B cell (primary cell): ENCODE results near the gene TLX1. TPM values are rescaled to one million over a fixed set of nuclear protein-coding genes. Genes with fewer than 3 reads are reported as not detected.
A peak's percentile ranks its signal among the peaks of the same experiment; 100 is the strongest.

Source experiments
- ATAC-seq: fragments of 200-7000 bp; cut with Tn5 transposase; one replicate; pipeline ENCODE4 v1.10.0; 2021; ENCODE audit warnings: low read depth, mild to moderate bottlenecking, moderate number of reproducible peaks, moderate library complexity
- CTCF ChIA-PET: fragments of 350-600 bp; sonication (Branson Sonifier 250); formaldehyde crosslinking; loops from one replicate; lab custom pipeline; 2021; ENCODE audit warnings: antibody characterized with exemption, inconsistent platforms; lab: Charles Lee
- POLR2A ChIA-PET: fragments of 350-600 bp; sonication (Branson Sonifier 250); formaldehyde crosslinking; loops from one replicate; lab custom pipeline; 2021; ENCODE audit warnings: antibody characterized with exemption; lab: Charles Lee
- DNase-seq: peaks from one replicate; pipeline ENCODE4 v3.0.0; 2013
- H2AFZ ChIP-seq: 2 replicates; pipeline ENCODE4 v1.6.1; 2012; ENCODE audit warnings: mild to moderate bottlenecking, low read depth, low read length; ENCODE audit not compliant: insufficient read depth, poor library complexity, severe bottlenecking
- H3K27ac ChIP-seq, 2 donors: 1 replicate in 1 of 2; 2 replicates in 1 of 2; pipeline ENCODE4 v1.5.1; 2012 to 2013; ENCODE audit warnings: low read length in 2 of 2, mild to moderate bottlenecking in 2 of 2, moderate library complexity in 1 of 2
- H3K27me3 ChIP-seq, 4 experiments: fragments of 200-600 bp in 1 of 4; sonication (generic) in 1 of 4; replicated peaks in 1 of 4; 1 replicate in 2 of 4; 2 replicates in 2 of 4; pipeline versions ENCODE4 v1.6.1 to v1.7.0; 2013 to 2016; ENCODE audit warnings: low read length in 3 of 4, mild to moderate bottlenecking in 2 of 4, mixed read lengths in 1 of 4, moderate library complexity in 1 of 4; ENCODE audit not compliant: insufficient read depth in 4 of 4, control insufficient read depth in 3 of 4; ENCODE audit errors: control extremely low read depth in 1 of 4
- H3K36me3 ChIP-seq, 2 experiments: replicated peaks in 1 of 2; 1 replicate in 1 of 2; 2 replicates in 1 of 2; pipeline versions ENCODE4 v1.6.1 to v1.7.1; 2013; ENCODE audit warnings: low read length in 1 of 2; ENCODE audit not compliant: insufficient read depth in 2 of 2, control insufficient read depth in 1 of 2; ENCODE audit errors: control extremely low read depth in 1 of 2, extremely low read depth in 1 of 2
- H3K4me1 ChIP-seq, 2 donors: fragments of 200-600 bp in 1 of 2; sonication (generic) in 1 of 2; 1 replicate in 1 of 2; 2 replicates in 1 of 2; pipeline versions ENCODE4 v1.5.1 to v1.6.1; 2013 to 2017; ENCODE audit warnings: low read length in 2 of 2; ENCODE audit not compliant: control insufficient read depth in 2 of 2, insufficient read depth in 2 of 2
- H3K4me2 ChIP-seq: replicated peaks from 2 replicates; pipeline ENCODE3; 2012; ENCODE audit warnings: mild to moderate bottlenecking, low read depth, low read length; ENCODE audit not compliant: poor library complexity, severe bottlenecking
- H3K4me3 ChIP-seq, 5 experiments: fragments of 200-600 bp in 1 of 5; sonication (generic) in 1 of 5; 1 replicate in 3 of 5; 2 replicates in 2 of 5; pipeline versions ENCODE4 v1.5.1 to v1.7.0; 2011 to 2016; ENCODE audit warnings: low read length in 4 of 5, mild to moderate bottlenecking in 4 of 5, low read depth in 2 of 5, control low read depth in 1 of 5, moderate library complexity in 1 of 5; ENCODE audit not compliant: insufficient read depth in 1 of 5; ENCODE audit errors: control extremely low read depth in 1 of 5, extremely low read depth in 1 of 5
- H3K79me2 ChIP-seq: fragments of 200-600 bp; sonication (generic); one replicate; pipeline ENCODE4 v1.6.0; 2016; ENCODE audit warnings: low read length; ENCODE audit not compliant: control insufficient read depth, insufficient read depth
- H3K9ac ChIP-seq: fragments of 200-600 bp; sonication (generic); 2 replicates; pipeline ENCODE4 v1.6.1; 2017; ENCODE audit warnings: mild to moderate bottlenecking, low read length, moderate library complexity
- H3K9me3 ChIP-seq, 3 donors: one replicate each; pipeline versions ENCODE4 v1.6.1 to v1.7.1; 2013; ENCODE audit warnings: low read length in 2 of 3; ENCODE audit not compliant: control insufficient read depth in 2 of 3, insufficient read depth in 1 of 3; ENCODE audit errors: control extremely low read depth in 1 of 3
- H4K20me1 ChIP-seq: 2 replicates; pipeline ENCODE4 v1.6.0; 2012; ENCODE audit warnings: mild to moderate bottlenecking, low read length; ENCODE audit not compliant: insufficient read depth, control insufficient read depth, poor library complexity, severe bottlenecking
- H3K27ac Mint-ChIP-seq: one replicate; pipeline ENCODE4 v1.8.0; 2021; ENCODE audit warnings: mixed read lengths
- H3K27me3 Mint-ChIP-seq: one replicate; pipeline ENCODE4 v1.8.0; 2021; ENCODE audit warnings: mixed read lengths
- H3K4me1 Mint-ChIP-seq: one replicate; pipeline ENCODE4 v1.8.0; 2021; ENCODE audit warnings: mixed read lengths
- H3K4me3 Mint-ChIP-seq: one replicate; pipeline ENCODE4 v1.8.0; 2021; ENCODE audit warnings: mixed read lengths
- H3K9me3 Mint-ChIP-seq: one replicate; pipeline ENCODE4 v1.8.0; 2022; ENCODE audit warnings: mixed read lengths; ENCODE audit not compliant: insufficient read depth
- EZH2 ChIP-seq: IDR thresholded peaks from 2 replicates; pipeline ENCODE4 v1.6.1; 2012; ENCODE audit warnings: borderline replicate concordance, low read depth, mild to moderate bottlenecking, moderate library complexity, low read length; ENCODE audit not compliant: insufficient read depth, poor library complexity, severe bottlenecking
- WGBS: methylation state at CpG from one replicate; pipeline ENCODE4 v1.1.5; 2013; ENCODE audit warnings: missing lambda C conversion rate; ENCODE audit not compliant: insufficient coverage; 5-methylcytosine and 5-hydroxymethylcytosine counted together
- intact Hi-C: fragments of 100-400 bp; cut with micrococcal nuclease; formaldehyde crosslinking; loops from one replicate; pipeline ENCODE4 v1.10.0; 2022
- polyA plus RNA-seq: library from polyadenylated mRNA; depleted of rRNA; stranded (reverse); fragments of >200 nt; gene quantifications from 2 replicates; pipeline ENCODE4 v1.2.3, GENCODE V29; 2012
- total RNA-seq, 2 donors: library from RNA; stranded (reverse); fragments of 120-200 nt in 1 of 2; gene quantifications; 1 replicate in 1 of 2; 2 replicates in 1 of 2; pipeline versions ENCODE4 v1.2.3 to v1.2.4, GENCODE V29; 2013 to 2022
- TF ChIP-seq, protein P1 (sequence below): fragments of 200-600 bp; IDR thresholded peaks from one replicate; pipeline ENCODE4 v1.8.0; 2022; ENCODE audit warnings: antibody characterized with exemption, mild to moderate bottlenecking

Gene TLX1
- total and polyA plus RNA-seq, 2 donors (not counting 1 experiment from before 2014, with no cell fraction given) = not detected

- intact Hi-C loops = loop anchor here (10.0 kb wide), 1 partner anchor 57 kb away; the partner anchor contains the start of gene KAZALD1
- Histone ChIP-seq H3K4me1 (peaks cover 32% of the 10 kb centered on the region in 2 donors), H3K4me3 (peak overlapping the region in 4 of 5 experiments; percentile 51 to 91 (median 72)), H3K9me3 (peaks cover 0 to 22% (median 0%) of the 10 kb centered on the region in 3 donors), H3K36me3 (no peaks in the 10 kb centered on the region), H3K27ac (no peak overlapping the region), H3K79me2 (no peaks in the 10 kb centered on the region), H4K20me1 (no peaks in the 10 kb centered on the region), H3K4me2 (peak overlapping the region; percentile 97), H3K27me3 (peaks cover 0 to 72% (median 48%) of the 10 kb centered on the region in 4 experiments), H2AFZ (peak overlapping the region; percentile 94), H3K9ac (peak overlapping the region; percentile 80)
- H3K9me3 Mint-ChIP-seq = no peaks in the 10 kb centered on the region
- peak overlapping the region; percentile 94 for H3K4me3 Mint-ChIP-seq
- WGBS = 10% methylated on average over 14 of the region's 15 CpGs
- CTCF ChIA-PET = interaction anchor here (0.9 to 5.3 kb wide), 4 partner anchors 11 to 80 kb away, joined by 4 to 29 read pairs (median 17); no protein-coding TSS in a partner anchor
- H3K27ac Mint-ChIP-seq = peak overlapping the region; percentile 82
- H3K4me1 Mint-ChIP-seq = peaks cover 33% of the 10 kb centered on the region
- H3K27me3 Mint-ChIP-seq = peaks cover 57% of the 10 kb centered on the region
- ATAC-seq (no peak), DNase-seq (no peak)
- TF ChIP-seq, protein P1, sequence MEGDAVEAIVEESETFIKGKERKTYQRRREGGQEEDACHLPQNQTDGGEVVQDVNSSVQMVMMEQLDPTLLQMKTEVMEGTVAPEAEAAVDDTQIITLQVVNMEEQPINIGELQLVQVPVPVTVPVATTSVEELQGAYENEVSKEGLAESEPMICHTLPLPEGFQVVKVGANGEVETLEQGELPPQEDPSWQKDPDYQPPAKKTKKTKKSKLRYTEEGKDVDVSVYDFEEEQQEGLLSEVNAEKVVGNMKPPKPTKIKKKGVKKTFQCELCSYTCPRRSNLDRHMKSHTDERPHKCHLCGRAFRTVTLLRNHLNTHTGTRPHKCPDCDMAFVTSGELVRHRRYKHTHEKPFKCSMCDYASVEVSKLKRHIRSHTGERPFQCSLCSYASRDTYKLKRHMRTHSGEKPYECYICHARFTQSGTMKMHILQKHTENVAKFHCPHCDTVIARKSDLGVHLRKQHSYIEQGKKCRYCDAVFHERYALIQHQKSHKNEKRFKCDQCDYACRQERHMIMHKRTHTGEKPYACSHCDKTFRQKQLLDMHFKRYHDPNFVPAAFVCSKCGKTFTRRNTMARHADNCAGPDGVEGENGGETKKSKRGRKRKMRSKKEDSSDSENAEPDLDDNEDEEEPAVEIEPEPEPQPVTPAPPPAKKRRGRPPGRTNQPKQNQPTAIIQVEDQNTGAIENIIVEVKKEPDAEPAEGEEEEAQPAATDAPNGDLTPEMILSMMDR = no peak
- TF ChIP-seq EZH2 = peak; percentile 34
- POLR2A ChIA-PET = no interaction called here
These were observed 9.5 kb upstream of the TLX1 start for GRCh38 chr10:101121654-101122031.

GRCh38 chr10:101122270-101123084, 8.6 kb upstream of the TLX1 start:
- no peak for ATAC-seq
- ChIA-PET CTCF (interaction anchor here (0.9 to 5.3 kb wide), 5 partner anchors 10 to 108 kb away, joined by 3 to 29 read pairs (median 10); no protein-coding TSS in a partner anchor), POLR2A (no interaction called here)
- Histone ChIP-seq H3K9ac (no peak overlapping the region), H3K9me3 (peaks cover 0 to 22% (median 0%) of the 10 kb centered on the region in 3 donors), H3K79me2 (no peaks in the 10 kb centered on the region), H3K4me1 (peaks cover 32% of the 10 kb centered on the region in 2 donors), H3K4me3 (no peak overlapping the region), H3K27me3 (peaks cover 0 to 80% (median 54%) of the 10 kb centered on the region in 4 experiments), H4K20me1 (no peaks in the 10 kb centered on the region), H2AFZ (no peak overlapping the region), H3K27ac (no peak overlapping the region), H3K4me2 (peak overlapping the region; percentile 97), H3K36me3 (no peaks in the 10 kb centered on the region)
- peaks cover 33% of the 10 kb centered on the region for H3K4me1 Mint-ChIP-seq
- peak; percentile 25 for DNase-seq
- no peak overlapping the region for H3K27ac Mint-ChIP-seq
- intact Hi-C loops = loop anchor here (10.0 kb wide), 1 partner anchor 58 kb away; the partner anchor contains the start of gene KAZALD1
- H3K9me3 Mint-ChIP-seq = no peaks in the 10 kb centered on the region
- 36% methylated on average over 15 of the region's 16 CpGs for WGBS
- H3K4me3 Mint-ChIP-seq = peak overlapping the region; percentile 94
- H3K27me3 Mint-ChIP-seq = peaks cover 63% of the 10 kb centered on the region
- TF ChIP-seq EZH2 = no peak
- TF ChIP-seq, protein P1 = no peak
